Upper lobe of right lung (tissue), 1 donor: ENCODE data around the gene TBCD. TPM values are rescaled to one million over a fixed set of nuclear protein-coding genes. Genes with fewer than 3 reads are reported as not detected.

Experiments
- ATAC-seq: fragments of 200-7000 bp; cut with Tn5 transposase; one replicate; pipeline ENCODE4 v1.9.1; 2020; ENCODE audit warnings: mild to moderate bottlenecking, moderate library complexity
- DNase-seq: peaks from one replicate; pipeline ENCODE4 v3.0.0-alpha.2; 2020
- H3K27ac ChIP-seq: fragments of 200-600 bp; one replicate; pipeline ENCODE4 v1.8.0; 2022
- H3K27me3 ChIP-seq: fragments of 200-600 bp; one replicate; pipeline ENCODE4 v1.8.0; 2022; ENCODE audit warnings: mild to moderate bottlenecking
- H3K36me3 ChIP-seq: fragments of 200-600 bp; one replicate; pipeline ENCODE4 v1.8.0; 2022
- H3K4me1 ChIP-seq: fragments of 200-600 bp; one replicate; pipeline ENCODE4 v1.8.0; 2022
- H3K4me3 ChIP-seq: fragments of 200-600 bp; one replicate; pipeline ENCODE4 v1.8.0; 2022; ENCODE audit warnings: mild to moderate bottlenecking
- H3K9me3 ChIP-seq: fragments of 200-600 bp; one replicate; pipeline ENCODE4 v1.8.0; 2022
- CTCF ChIP-seq: fragments of 200-600 bp; IDR thresholded peaks from one replicate; pipeline ENCODE4 v1.8.0; 2022; ENCODE audit warnings: antibody characterized with exemption
- intact Hi-C: fragments of 100-400 bp; cut with DNase I; formaldehyde crosslinking; loops from one replicate; pipeline ENCODE4 v1.11.0; 2022
- total RNA-seq: library from RNA; stranded (reverse); fragmentation: NEBNext Ultra II Directional; extraction: Animal tissue kit (Norgen Biotek cat#: 25700); gene quantifications from one replicate; pipeline ENCODE4 v1.2.1, GENCODE V29; 2021
- donor health status: DM: no; HTN: yes; CAD: no; lungs with severe emphysema.

TBCD gene
- total RNA-seq, 1 donor from 2014 or later, result 84.5 TPM

GRCh38 chr17:82789806-82790205, 37.9 kb downstream of the TBCD start:
- Histone ChIP-seq H3K36me3 (no peaks in the 10 kb centered on the region), H3K9me3 (no peaks in the 10 kb centered on the region), H3K27me3 (no peaks in the 10 kb centered on the region), H3K4me1 (no peaks in the 10 kb centered on the region), H3K27ac (no peak overlapping the region), H3K4me3 (no peak overlapping the region)
- DNase-seq (no peak), ATAC-seq (no peak)
- intact Hi-C loops, result loop anchor here (10.0 kb wide), 1 partner anchor 125 kb away; no protein-coding TSS in a partner anchor
- no peak for TF ChIP-seq CTCF

DNA sequence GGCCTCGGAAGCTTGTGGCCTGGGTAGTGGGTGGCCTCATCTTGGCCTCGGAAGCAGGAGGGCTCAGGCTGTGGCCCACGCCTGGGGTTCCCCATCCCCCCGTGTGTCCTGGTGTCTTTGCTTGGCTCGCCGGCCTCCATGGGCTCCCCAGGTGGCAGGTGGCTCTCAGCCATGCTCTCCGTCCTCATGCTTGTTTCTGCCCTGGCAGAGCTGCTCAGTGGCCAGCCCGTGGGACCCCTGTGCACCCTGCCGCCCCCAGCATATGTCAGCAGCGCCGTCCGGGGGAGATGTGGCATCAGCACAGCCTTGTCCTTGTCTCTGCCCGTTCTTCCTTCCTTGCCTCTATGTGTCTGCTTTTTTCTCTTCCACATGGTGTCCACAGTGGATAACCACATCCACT, 38.5 kb downstream of the TBCD start:
- Histone ChIP-seq H3K27ac (no peak overlapping the region), H3K4me3 (no peak overlapping the region), H3K4me1 (peaks cover 1% of the 10 kb centered on the region), H3K36me3 (no peaks in the 10 kb centered on the region), H3K27me3 (no peaks in the 10 kb centered on the region), H3K9me3 (no peaks in the 10 kb centered on the region)
- ATAC-seq (no peak), DNase-seq (no peak)
- intact Hi-C loops, result no loop called here
- TF ChIP-seq CTCF, result no peak

- no peak overlapping the region for H3K27ac ChIP-seq
- H3K4me3 ChIP-seq, result no peak overlapping the region
- intact Hi-C loops, result no loop called here
- no peaks in the 10 kb centered on the region for H3K36me3 ChIP-seq
- H3K27me3 ChIP-seq, result no peaks in the 10 kb centered on the region
- H3K4me1 ChIP-seq, result peaks cover 8% of the 10 kb centered on the region
- DNase-seq, result no peak
- ATAC-seq, result no peak
- no peak for TF ChIP-seq CTCF
- no peaks in the 10 kb centered on the region for H3K9me3 ChIP-seq
Observed at GRCh38 chr17:82791532-82791931, 39.7 kb downstream of the TBCD start.

DNA sequence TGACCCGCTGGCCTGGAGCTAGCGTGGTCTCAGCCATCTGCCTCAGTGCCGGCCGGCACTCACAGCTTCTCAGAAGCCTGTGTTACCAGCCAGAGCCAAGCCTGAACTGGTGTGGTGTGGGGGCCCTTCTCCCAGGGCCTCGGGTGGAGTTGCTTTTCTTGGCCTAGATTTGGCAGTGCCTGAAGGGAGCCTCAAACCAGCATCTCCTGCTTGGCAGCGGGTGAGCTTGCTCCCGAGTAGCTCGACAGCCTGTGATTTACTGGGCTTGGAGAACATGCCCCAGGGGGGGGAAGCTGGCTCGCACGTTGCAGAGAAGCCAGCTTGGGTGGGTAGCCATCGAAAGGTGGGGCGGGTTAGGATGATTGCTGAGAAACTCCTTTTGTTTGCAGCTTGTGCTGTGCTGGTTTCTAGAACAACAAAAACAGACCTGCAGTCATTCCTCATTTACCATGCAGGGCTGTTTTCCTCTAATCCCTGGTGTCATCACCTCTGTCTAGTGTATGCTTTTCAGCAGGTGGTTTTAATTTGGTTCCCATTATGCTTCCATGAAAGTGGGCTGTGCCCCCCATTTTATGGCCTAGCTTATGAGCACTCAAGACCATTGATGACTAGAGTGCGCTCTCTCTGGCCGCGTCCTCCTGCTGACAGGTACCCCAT, 42.2 kb downstream of the TBCD start:
- ATAC-seq, result no peak
- no peaks in the 10 kb centered on the region for H3K27me3 ChIP-seq
- no peaks in the 10 kb centered on the region for H3K9me3 ChIP-seq
- H3K27ac ChIP-seq, result no peak overlapping the region
- TF ChIP-seq CTCF, result no peak
- no peaks in the 10 kb centered on the region for H3K36me3 ChIP-seq
- H3K4me1 ChIP-seq, result peaks cover 8% of the 10 kb centered on the region
- no peak overlapping the region for H3K4me3 ChIP-seq
- intact Hi-C loops, result no loop called here
- DNase-seq, result no peak

DNA sequence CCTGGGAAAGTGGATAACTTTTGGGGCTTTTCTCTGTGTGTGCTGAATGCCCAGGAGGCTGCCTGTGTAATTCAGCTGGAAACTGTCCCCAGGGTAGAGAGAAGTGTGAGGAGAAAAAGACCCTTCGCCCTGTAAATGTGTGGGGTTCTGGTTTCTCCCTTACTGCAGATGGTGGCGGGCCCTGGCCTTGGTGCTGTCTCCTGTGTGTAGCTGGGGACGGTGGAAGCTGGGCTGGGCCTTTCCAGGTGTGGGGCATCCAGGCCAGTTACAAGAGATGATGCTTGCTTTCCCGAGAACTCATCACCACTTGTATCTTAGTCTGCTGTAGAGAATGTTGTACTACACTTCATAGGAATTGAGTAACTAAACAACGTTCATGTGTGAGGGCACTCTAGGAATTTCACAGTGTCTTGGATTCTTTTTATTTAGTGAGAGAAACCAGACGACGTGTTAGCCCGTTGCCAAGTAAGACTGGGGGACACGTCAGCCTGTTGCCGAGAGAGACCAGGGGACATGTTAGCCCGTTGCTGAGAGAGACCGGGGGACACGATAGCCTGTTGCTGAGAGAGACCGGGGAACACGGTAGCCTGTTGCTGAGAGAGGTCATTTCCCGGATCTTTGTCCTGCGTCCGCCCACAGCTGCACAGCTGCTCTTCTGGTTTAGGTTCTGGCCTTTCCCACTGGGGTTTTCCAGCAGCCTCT, 43.1 kb downstream of the TBCD start:
- peaks cover 8% of the 10 kb centered on the region for H3K4me1 ChIP-seq
- H3K9me3 ChIP-seq, result no peaks in the 10 kb centered on the region
- intact Hi-C loops, result no loop called here
- H3K36me3 ChIP-seq, result no peaks in the 10 kb centered on the region
- no peak for ATAC-seq
- TF ChIP-seq CTCF, result no peak
- no peak for DNase-seq
- H3K27ac ChIP-seq, result no peak overlapping the region
- H3K4me3 ChIP-seq, result no peak overlapping the region
- no peaks in the 10 kb centered on the region for H3K27me3 ChIP-seq
